ENCODE measurements around the gene IL12B.

- no peak for TF ChIP-seq EZH2 (IDR thresholded peaks at IDR 0.05; ENCODE audit: borderline replicate concordance, low read depth, low read length, poor library complexity, severe bottlenecking)
- TF ChIP-seq, protein P1, sequence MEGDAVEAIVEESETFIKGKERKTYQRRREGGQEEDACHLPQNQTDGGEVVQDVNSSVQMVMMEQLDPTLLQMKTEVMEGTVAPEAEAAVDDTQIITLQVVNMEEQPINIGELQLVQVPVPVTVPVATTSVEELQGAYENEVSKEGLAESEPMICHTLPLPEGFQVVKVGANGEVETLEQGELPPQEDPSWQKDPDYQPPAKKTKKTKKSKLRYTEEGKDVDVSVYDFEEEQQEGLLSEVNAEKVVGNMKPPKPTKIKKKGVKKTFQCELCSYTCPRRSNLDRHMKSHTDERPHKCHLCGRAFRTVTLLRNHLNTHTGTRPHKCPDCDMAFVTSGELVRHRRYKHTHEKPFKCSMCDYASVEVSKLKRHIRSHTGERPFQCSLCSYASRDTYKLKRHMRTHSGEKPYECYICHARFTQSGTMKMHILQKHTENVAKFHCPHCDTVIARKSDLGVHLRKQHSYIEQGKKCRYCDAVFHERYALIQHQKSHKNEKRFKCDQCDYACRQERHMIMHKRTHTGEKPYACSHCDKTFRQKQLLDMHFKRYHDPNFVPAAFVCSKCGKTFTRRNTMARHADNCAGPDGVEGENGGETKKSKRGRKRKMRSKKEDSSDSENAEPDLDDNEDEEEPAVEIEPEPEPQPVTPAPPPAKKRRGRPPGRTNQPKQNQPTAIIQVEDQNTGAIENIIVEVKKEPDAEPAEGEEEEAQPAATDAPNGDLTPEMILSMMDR (conservative IDR thresholded peaks at IDR 0.05; ENCODE audit: low read depth, low read length) = no peak
Observed at GRCh38 chr5:159311063-159311462, 19.2 kb downstream of the IL12B start.

Measured in A673 (cell line).